ENCODE results near the gene LMAN2L.

LMAN2L gene

DNA sequence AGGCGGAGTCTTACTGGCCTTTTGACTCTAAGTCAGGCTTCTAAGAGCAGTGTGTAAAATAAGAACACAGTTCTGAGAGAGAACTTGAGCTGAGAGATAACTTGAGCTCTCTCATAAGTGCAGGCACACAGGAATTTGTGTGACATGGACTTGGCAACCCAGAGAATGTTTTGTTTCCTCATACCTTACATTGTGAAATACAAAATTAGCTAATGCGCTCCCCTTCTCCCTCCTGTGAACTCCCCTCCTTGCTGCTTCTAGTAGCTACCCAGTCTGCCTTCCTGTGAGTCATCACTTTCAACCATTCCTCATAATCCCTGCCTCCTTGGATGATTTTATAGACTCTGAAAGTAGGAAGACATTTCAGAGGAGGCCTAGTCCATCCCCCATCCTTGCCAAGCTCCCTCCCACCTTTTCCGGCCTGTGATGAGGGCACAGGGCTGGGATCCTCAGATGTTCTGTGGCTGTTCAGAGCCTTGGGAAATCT lies 74.7 kb downstream of the LMAN2L start:
- H3K27ac ChIP-seq: peak overlapping the region; percentile 67
- no peaks in the 10 kb centered on the region for H3K27me3 ChIP-seq

DNA sequence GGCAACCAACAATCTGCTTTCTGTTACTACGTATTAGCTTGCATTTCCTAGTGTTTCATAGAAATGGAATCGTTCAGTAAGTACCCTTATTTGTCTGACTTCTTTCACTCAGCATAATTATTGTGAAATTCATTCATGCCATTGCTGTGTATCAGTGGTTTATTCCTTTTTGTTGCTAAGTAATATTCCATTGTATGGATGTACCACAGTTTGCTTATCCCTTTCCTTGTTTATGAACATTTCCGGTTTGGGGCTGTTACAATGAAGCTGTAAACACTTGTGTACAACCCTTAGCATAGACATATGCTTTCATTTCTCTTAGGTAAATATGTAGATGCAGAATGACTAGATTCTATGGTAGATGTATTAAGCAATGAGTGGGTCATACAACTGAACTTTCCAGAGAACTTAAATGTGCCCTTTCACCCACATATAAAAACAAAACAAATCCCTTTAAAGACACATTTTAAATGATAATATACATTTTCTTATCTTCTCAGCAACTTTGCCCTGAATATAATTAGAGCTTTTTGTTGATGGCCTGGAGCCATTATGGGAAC lies 75.4 kb downstream of the LMAN2L start:
- Histone ChIP-seq H3K4me1 (ENCODE audit: control insufficient read depth in 1 of 2, insufficient read depth in 1 of 2, low read depth in 1 of 2, low read length in 1 of 2) (peaks cover 10 to 23% of the 10 kb centered on the region in 2 experiments), H3K4me3 (ENCODE audit: low read depth in 1 of 2, low read length in 1 of 2) (no peak overlapping the region), H3K27ac (peak overlapping the region; percentile 67), H3K9me3 (no peaks in the 10 kb centered on the region), H3K36me3 (no peaks in the 10 kb centered on the region), H3K27me3 (no peaks in the 10 kb centered on the region)
- TF ChIP-seq, protein P1, sequence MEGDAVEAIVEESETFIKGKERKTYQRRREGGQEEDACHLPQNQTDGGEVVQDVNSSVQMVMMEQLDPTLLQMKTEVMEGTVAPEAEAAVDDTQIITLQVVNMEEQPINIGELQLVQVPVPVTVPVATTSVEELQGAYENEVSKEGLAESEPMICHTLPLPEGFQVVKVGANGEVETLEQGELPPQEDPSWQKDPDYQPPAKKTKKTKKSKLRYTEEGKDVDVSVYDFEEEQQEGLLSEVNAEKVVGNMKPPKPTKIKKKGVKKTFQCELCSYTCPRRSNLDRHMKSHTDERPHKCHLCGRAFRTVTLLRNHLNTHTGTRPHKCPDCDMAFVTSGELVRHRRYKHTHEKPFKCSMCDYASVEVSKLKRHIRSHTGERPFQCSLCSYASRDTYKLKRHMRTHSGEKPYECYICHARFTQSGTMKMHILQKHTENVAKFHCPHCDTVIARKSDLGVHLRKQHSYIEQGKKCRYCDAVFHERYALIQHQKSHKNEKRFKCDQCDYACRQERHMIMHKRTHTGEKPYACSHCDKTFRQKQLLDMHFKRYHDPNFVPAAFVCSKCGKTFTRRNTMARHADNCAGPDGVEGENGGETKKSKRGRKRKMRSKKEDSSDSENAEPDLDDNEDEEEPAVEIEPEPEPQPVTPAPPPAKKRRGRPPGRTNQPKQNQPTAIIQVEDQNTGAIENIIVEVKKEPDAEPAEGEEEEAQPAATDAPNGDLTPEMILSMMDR (IDR thresholded peaks at IDR 0.05): no peak

More for the DNA sequence above, 74.7 kb downstream of the LMAN2L start:
- TF ChIP-seq, protein P1 (IDR thresholded peaks at IDR 0.05): no peak
- H3K4me1 ChIP-seq (ENCODE audit: control insufficient read depth in 1 of 2, insufficient read depth in 1 of 2, low read depth in 1 of 2, low read length in 1 of 2): peaks cover 10 to 23% of the 10 kb centered on the region in 2 experiments
- no peaks in the 10 kb centered on the region for H3K9me3 ChIP-seq
- no peaks in the 10 kb centered on the region for H3K36me3 ChIP-seq
- no peak overlapping the region for H3K4me3 ChIP-seq (ENCODE audit: low read depth in 1 of 2, low read length in 1 of 2)

DNA sequence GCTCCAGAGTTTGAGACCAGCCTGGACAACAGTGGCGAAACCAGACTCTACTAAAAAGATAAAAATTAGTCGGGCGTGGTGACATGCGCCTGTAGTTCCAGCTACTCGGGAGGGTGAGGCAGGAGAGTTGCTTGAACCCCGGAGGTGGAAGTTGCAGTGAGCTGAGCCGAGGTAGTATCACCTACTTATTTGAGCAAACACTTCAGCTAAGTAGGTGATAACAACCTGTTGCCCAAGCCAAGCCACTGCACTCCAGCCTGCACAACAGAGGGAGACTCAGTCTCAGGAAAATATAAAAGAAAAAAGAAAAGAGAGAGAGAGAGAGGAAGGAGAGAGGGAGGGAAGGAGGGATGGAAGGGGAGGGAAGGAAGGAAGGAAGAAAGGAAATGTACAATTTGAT lies 76.0 kb downstream of the LMAN2L start:
- Histone ChIP-seq H3K4me3 (ENCODE audit: low read depth in 1 of 2, low read length in 1 of 2) (no peak overlapping the region), H3K36me3 (no peaks in the 10 kb centered on the region), H3K9me3 (no peaks in the 10 kb centered on the region), H3K27me3 (no peaks in the 10 kb centered on the region), H3K4me1 (ENCODE audit: control insufficient read depth in 1 of 2, insufficient read depth in 1 of 2, low read depth in 1 of 2, low read length in 1 of 2) (peaks cover 10 to 23% of the 10 kb centered on the region in 2 experiments), H3K27ac (no peak overlapping the region)
- TF ChIP-seq, protein P1 (IDR thresholded peaks at IDR 0.05): no peak

DNA sequence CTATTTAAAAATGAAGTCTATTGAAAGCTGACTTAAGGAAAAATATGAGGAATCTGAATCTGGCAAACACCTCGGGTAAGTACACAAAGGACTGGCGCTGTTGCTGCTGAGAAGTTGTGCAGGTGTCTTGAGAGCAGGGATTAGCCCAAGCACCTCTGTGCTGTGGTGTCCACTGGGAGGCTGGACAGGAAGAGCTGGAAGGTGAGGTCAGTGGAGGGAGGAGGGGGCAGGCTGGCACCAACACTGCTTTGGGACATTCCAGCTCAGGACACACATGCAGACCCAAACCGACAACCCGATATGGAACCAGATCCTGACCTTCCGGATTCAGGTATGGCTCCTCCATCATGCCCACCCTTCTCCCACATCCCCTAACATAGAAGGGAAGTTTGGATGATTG lies 76.7 kb downstream of the LMAN2L start:
- no peaks in the 10 kb centered on the region for H3K9me3 ChIP-seq
- TF ChIP-seq, protein P1 (IDR thresholded peaks at IDR 0.05): no peak
- no peak overlapping the region for H3K4me3 ChIP-seq (ENCODE audit: low read depth in 1 of 2, low read length in 1 of 2)
- H3K4me1 ChIP-seq (ENCODE audit: control insufficient read depth in 1 of 2, insufficient read depth in 1 of 2, low read depth in 1 of 2, low read length in 1 of 2): peaks cover 10 to 23% of the 10 kb centered on the region in 2 experiments
- H3K27ac ChIP-seq: no peak overlapping the region
- H3K36me3 ChIP-seq: no peaks in the 10 kb centered on the region
- H3K27me3 ChIP-seq: no peaks in the 10 kb centered on the region

DNA sequence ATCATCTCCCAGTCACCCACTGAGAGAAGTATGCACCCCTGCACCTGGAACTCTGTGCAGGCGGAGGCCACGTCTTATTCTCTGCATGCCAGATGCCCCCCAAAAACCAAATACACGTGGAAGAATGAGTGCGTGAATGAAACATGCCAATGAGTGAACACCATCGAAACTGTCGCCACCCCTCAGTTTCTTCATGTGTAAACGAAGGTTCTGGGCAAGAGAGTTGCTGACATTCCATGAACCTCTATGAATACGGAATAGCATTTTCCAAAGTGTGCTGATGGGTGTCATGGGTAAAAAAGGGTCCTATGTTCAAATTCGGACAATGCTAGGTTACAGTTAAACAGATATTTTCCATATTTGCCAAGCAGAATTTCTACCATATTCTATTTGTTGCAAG lies 77.5 kb downstream of the LMAN2L start:
- no peak overlapping the region for H3K27ac ChIP-seq

More for the DNA sequence above, 77.5 kb downstream of the LMAN2L start:
- Histone ChIP-seq H3K4me3 (ENCODE audit: low read depth in 1 of 2, low read length in 1 of 2) (no peak overlapping the region), H3K27me3 (no peaks in the 10 kb centered on the region), H3K4me1 (ENCODE audit: control insufficient read depth in 1 of 2, insufficient read depth in 1 of 2, low read depth in 1 of 2, low read length in 1 of 2) (peaks cover 10 to 23% of the 10 kb centered on the region in 2 experiments), H3K9me3 (no peaks in the 10 kb centered on the region), H3K36me3 (no peaks in the 10 kb centered on the region)
- TF ChIP-seq, protein P1 (IDR thresholded peaks at IDR 0.05): no peak
